Natural killer cell (primary cell): Measurements from ENCODE around the gene STYXL1. TPM values are rescaled to one million over a fixed set of nuclear protein-coding genes. Genes with fewer than 3 reads are reported as not detected.
"Not testable (repeated sequence)": the region's sequence is repeated elsewhere in the genome, so short reads cannot be mapped to it uniquely, and the experiment has no call there.

ENCODE experiments used
- ATAC-seq, 3 donors: fragments of 150-1000 bp in 2 of 3; fragments of 200-7000 bp in 1 of 3; cut with Tn5 transposase; 1 replicate in 1 of 3; 2 replicates in 2 of 3; pipeline ENCODE4 v1.10.0; 2021; ENCODE audit warnings: mild to moderate bottlenecking in 2 of 3, moderate library complexity in 2 of 3
- DNase-seq, 2 donors: peaks; one replicate each; pipeline versions ENCODE4 v3.0.0 to v3.0.0-alpha.2; 2013 to 2021; ENCODE audit warnings: mixed read lengths in 1 of 2
- H3K27ac ChIP-seq: one replicate; pipeline ENCODE4 v1.5.1; 2013; ENCODE audit warnings: mild to moderate bottlenecking, low read length
- H3K27me3 ChIP-seq: one replicate; pipeline ENCODE4 v1.6.1; 2013; ENCODE audit warnings: low read length; ENCODE audit not compliant: control insufficient read depth, insufficient read depth
- H3K36me3 ChIP-seq: one replicate; pipeline ENCODE4 v1.6.1; 2013; ENCODE audit warnings: low read length; ENCODE audit not compliant: control insufficient read depth, insufficient read depth
- H3K4me1 ChIP-seq: one replicate; pipeline ENCODE4 v1.6.1; 2013; ENCODE audit warnings: low read length; ENCODE audit not compliant: control insufficient read depth, insufficient read depth
- H3K4me3 ChIP-seq: one replicate; pipeline ENCODE4 v1.5.1; 2013; ENCODE audit warnings: low read length
- H3K9me3 ChIP-seq: one replicate; pipeline ENCODE4 v1.6.1; 2013; ENCODE audit warnings: low read length; ENCODE audit not compliant: control insufficient read depth, insufficient read depth
- H3K27ac Mint-ChIP-seq, 2 donors: one replicate each; pipeline ENCODE4 v1.8.0; 2022; ENCODE audit warnings: mild to moderate bottlenecking in 2 of 2, mixed read lengths in 2 of 2, moderate library complexity in 1 of 2
- H3K27me3 Mint-ChIP-seq, 2 donors: one replicate each; pipeline ENCODE4 v1.8.0; 2022; ENCODE audit warnings: low read depth in 2 of 2, mixed read lengths in 2 of 2
- H3K36me3 Mint-ChIP-seq: one replicate; pipeline ENCODE4 v1.8.0; 2022; ENCODE audit warnings: mixed read lengths
- H3K4me1 Mint-ChIP-seq, 2 donors: one replicate each; pipeline ENCODE4 v1.8.0; 2022; ENCODE audit warnings: mixed read lengths in 2 of 2
- H3K4me3 Mint-ChIP-seq: one replicate; pipeline ENCODE4 v1.8.0; 2022; ENCODE audit warnings: mild to moderate bottlenecking, moderate library complexity, mixed read lengths
- H3K9me3 Mint-ChIP-seq, 2 donors: one replicate each; pipeline ENCODE4 v1.8.0; 2022; ENCODE audit warnings: mixed read lengths in 2 of 2
- WGBS: methylation state at CpG from one replicate; pipeline ENCODE4 v1.1.7; 2013; ENCODE audit warnings: missing lambda C conversion rate; ENCODE audit not compliant: insufficient coverage; 5-methylcytosine and 5-hydroxymethylcytosine counted together
- intact Hi-C: fragments of 100-400 bp; cut with micrococcal nuclease; formaldehyde crosslinking; loops from one replicate; pipeline ENCODE4 v1.14.2; 2022
- total RNA-seq, 4 donors: library from RNA; stranded (reverse); fragments of 120-200 nt in 1 of 4; gene quantifications; one replicate each; pipeline versions ENCODE4 v1.2.3 to v1.2.4, GENCODE V29; 2013 to 2022
- TF ChIP-seq, protein P1 (sequence below): fragments of 200-600 bp; IDR thresholded peaks from one replicate; pipeline ENCODE4 v1.8.0; 2022; ENCODE audit warnings: antibody characterized with exemption

STYXL1 gene, protein sequence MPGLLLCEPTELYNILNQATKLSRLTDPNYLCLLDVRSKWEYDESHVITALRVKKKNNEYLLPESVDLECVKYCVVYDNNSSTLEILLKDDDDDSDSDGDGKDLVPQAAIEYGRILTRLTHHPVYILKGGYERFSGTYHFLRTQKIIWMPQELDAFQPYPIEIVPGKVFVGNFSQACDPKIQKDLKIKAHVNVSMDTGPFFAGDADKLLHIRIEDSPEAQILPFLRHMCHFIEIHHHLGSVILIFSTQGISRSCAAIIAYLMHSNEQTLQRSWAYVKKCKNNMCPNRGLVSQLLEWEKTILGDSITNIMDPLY
- 10 to 100 TPM; 15.1 to 33.2 (median 18.8) TPM for total RNA-seq
- 32.4 TPM for total RNA-seq (2013)

GRCh38 chr7:76047811-76048667 is at the start of gene STYXL1, which contains the start of gene MDH2:
Gene STYXL1 (minus strand): TSS chr7:76048000. CDS start chr7:76030523, 17,477 bp downstream.
Gene MDH2 (plus strand): TSS chr7:76048106. CDS start chr7:76048161, 55 bp downstream.
- Mint-ChIP-seq H3K4me1 (peaks cover 31 to 58% of the 10 kb centered on the region in 2 donors), H3K4me3 (peak within 1 kb of the TSS; percentile 96), H3K9me3 (no peaks in the 10 kb centered on the region), H3K36me3 (no peaks in the 10 kb centered on the region), H3K27me3 (no peaks in the 10 kb centered on the region), H3K27ac (peak within 1 kb of the TSS; percentile 92 to 98)
- ATAC-seq (peak; percentile 90 to 96 (median 93)), DNase-seq (peak; percentile 86 to 93)
- under 1% methylated on average over 58 of the region's 58 CpGs for WGBS
- intact Hi-C loops: loop anchor here (5.0 to 10.0 kb wide), 2 partner anchors 84 to 267 kb away; no protein-coding TSS in a partner anchor
- Histone ChIP-seq H3K27me3 (no peaks in the 10 kb centered on the region), H3K36me3 (peaks cover 4% of the 10 kb centered on the region), H3K4me1 (peaks cover 35% of the 10 kb centered on the region), H3K9me3 (no peaks in the 10 kb centered on the region), H3K27ac (peak within 1 kb of the TSS; percentile 94), H3K4me3 (peak within 1 kb of the TSS; percentile 100)
- TF ChIP-seq, protein P1, sequence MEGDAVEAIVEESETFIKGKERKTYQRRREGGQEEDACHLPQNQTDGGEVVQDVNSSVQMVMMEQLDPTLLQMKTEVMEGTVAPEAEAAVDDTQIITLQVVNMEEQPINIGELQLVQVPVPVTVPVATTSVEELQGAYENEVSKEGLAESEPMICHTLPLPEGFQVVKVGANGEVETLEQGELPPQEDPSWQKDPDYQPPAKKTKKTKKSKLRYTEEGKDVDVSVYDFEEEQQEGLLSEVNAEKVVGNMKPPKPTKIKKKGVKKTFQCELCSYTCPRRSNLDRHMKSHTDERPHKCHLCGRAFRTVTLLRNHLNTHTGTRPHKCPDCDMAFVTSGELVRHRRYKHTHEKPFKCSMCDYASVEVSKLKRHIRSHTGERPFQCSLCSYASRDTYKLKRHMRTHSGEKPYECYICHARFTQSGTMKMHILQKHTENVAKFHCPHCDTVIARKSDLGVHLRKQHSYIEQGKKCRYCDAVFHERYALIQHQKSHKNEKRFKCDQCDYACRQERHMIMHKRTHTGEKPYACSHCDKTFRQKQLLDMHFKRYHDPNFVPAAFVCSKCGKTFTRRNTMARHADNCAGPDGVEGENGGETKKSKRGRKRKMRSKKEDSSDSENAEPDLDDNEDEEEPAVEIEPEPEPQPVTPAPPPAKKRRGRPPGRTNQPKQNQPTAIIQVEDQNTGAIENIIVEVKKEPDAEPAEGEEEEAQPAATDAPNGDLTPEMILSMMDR: no peak

DNA sequence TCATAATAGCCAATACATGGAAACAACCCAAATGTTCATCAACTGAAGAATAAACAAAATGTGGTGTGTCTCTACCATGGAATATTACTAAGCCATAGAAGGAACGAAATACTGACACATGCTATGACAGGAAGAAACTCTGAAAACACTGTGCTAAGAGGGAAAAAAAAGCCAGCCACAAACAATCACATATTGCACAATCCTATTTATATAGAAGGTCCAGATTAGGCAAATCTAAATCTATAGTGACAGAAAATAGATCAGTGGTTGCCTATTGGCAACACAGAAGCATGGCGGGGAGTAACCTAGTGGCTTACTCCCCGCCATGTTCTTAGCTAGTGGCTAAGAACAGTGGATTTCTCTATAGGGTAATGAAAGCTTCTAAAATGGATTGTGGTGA is 48.1 kb upstream of the STYXL1 start:
- ATAC-seq: no peak
- H3K27me3 ChIP-seq: no peaks in the 10 kb centered on the region
- no peak for DNase-seq
- no peak overlapping the region for H3K4me3 Mint-ChIP-seq
- H3K4me1 ChIP-seq: no peaks in the 10 kb centered on the region
- H3K27ac Mint-ChIP-seq: no peak overlapping the region
- no peaks in the 10 kb centered on the region for H3K36me3 ChIP-seq
- WGBS: 93% methylated on average over 2 of the region's 3 CpGs
- H3K36me3 Mint-ChIP-seq: no peaks in the 10 kb centered on the region
- no peaks in the 10 kb centered on the region for H3K4me1 Mint-ChIP-seq
- TF ChIP-seq, protein P1: no peak
- no peaks in the 10 kb centered on the region for H3K9me3 Mint-ChIP-seq
- intact Hi-C loops: no loop called here
- H3K4me3 ChIP-seq: no peak overlapping the region
- no peak overlapping the region for H3K27ac ChIP-seq
- no peaks in the 10 kb centered on the region for H3K27me3 Mint-ChIP-seq
- no peaks in the 10 kb centered on the region for H3K9me3 ChIP-seq

DNA sequence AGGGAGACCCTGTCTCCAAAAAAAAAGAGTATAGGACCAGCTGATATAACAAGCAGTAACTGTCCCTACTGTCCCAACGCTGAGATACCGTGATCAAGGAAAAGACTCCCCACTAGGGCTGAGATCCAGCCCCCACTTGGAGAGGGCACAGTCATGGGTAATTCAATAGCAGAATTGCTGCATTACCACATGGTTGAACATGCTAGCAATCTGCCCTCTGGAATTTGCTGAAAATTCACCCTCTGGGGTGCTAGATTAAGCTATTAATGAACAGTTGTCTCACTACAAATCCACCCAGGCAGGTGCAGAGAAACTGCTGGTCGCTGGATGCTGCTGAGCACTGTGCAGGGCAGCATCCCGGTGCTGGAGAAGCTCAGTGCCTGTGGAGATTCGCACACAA is 46.5 kb upstream of the STYXL1 start:
- H3K9me3 ChIP-seq, H3K4me3 Mint-ChIP-seq, ATAC-seq, H3K9me3 Mint-ChIP-seq, H3K4me1 Mint-ChIP-seq, H3K27me3 ChIP-seq, H3K27ac Mint-ChIP-seq, DNase-seq, H3K36me3 Mint-ChIP-seq, H3K36me3 ChIP-seq, intact Hi-C loops, H3K27ac ChIP-seq, H3K4me3 ChIP-seq, H3K4me1 ChIP-seq, H3K27me3 Mint-ChIP-seq: not testable (repeated sequence)
- WGBS: 88% methylated on average over 5 of the region's 5 CpGs

- H3K9me3 Mint-ChIP-seq, intact Hi-C loops, H3K27ac ChIP-seq, H3K4me1 ChIP-seq, H3K9me3 ChIP-seq, H3K36me3 ChIP-seq, H3K27me3 Mint-ChIP-seq, ATAC-seq, H3K4me1 Mint-ChIP-seq, DNase-seq, H3K36me3 Mint-ChIP-seq, H3K27me3 ChIP-seq, H3K4me3 ChIP-seq, H3K27ac Mint-ChIP-seq, H3K4me3 Mint-ChIP-seq: not testable (repeated sequence)
- WGBS: 89% methylated on average over 5 of the region's 5 CpGs
Observed at GRCh38 chr7:76093531-76093930, 45.7 kb upstream of the STYXL1 start.
